DMS114 treated with DMSO at 0.1 percent for 48 hours (cell line): ENCODE results near the gene RAPGEF2.

Experiments used
- DNase-seq: peaks from one replicate; lab custom pipeline; 2025; ENCODE audit not compliant: unreplicated experiment; lab: John Stamatoyannopoulos, UW

Gene RAPGEF2

DNA sequence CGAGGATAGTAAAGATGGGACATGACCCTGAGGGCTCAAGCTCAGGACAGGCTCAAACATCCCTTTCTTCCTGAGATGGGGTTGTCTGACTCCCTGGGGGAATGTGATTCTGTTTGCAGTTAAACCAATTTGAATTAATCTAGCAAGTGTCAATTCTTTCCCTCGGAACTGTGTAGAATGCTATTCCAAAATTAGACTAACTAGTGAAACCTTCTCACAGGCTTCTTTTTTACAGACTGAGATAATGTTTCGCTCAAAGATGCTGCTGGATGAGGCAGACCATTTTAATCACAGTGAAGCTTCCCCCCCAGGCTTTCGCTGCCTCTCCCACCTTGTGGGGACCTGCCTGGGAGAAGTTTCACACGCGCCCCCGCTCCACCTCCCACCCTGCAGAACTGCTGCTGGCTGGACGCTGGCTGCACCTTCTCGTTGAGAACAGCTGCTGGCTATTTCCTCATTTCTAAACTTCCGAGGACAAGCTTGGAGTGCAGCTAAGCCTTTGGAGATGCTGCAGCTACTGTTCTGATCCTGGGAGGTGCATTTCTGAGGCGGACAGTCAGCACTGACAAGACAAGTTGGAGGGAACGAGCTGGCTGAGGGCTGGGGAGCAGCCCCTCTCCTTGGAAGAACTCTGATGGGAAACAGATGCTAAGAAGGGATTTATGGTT, 297.8 kb downstream of the RAPGEF2 start:
- DNase-seq: no peak

DNA sequence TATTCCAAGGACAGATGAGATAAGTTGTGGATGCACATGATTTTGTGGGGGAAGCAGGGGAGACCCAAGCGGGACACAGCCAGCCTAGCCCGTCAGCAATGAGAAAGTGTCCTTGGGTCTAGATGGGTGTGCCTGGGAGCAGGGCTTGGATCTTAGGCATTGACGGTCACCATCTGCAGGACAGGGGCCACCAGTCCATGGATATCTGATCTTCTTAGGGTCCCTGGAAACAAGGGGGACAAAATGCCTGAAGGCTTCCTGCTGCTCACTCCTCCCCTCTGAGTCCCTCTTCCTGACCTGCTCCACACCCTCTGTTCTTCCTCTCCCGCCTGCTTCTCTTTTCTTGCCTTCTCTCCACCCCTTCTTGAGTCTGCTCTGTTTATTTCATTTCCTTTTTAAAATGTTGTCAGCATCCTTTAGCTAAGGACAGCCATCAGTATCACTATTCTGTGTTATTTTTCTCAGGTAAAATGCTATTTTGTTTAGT, 298.4 kb downstream of the RAPGEF2 start:
- DNase-seq: no peak

DNA sequence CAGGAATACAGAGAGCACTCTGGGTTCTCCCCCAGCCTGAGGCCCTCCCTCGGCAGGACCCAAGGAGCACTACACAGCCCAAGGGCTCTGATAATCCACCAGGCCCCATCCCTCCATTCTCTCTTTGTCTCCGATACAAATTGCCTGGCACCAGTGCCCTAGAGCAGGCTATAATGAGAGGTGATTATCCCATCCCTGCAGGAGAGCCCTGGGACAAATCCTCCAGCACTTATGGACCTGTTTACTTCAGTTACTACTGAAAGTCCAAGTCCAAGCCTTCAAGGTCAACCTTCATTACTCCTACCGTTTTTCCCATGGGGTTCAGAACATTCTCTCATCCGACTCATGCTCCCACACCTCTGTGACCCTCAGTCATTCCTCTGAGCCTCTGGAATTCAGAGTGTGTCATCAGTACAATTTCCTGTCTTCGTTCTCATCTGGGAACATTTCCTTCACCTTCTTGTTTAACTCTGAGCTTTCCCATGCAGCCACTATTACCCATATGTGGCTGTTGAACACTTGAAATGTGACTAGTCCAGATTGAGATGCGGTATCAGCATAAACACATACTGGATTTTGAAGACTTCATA, 299.0 kb downstream of the RAPGEF2 start:
- DNase-seq: no peak
